NCI-H345 treated with DMSO at 0.1 percent for 48 hours (cell line): ENCODE results near the gene HTR3B.
"Not testable (repeated sequence)": the region's sequence is repeated elsewhere in the genome, so short reads cannot be mapped to it uniquely, and the experiment has no call there.

ENCODE experiments used
- DNase-seq: peaks from one replicate; lab custom pipeline; 2025; ENCODE audit not compliant: unreplicated experiment; lab: John Stamatoyannopoulos, UW

The HTR3B gene

GRCh38 chr11:113884361-113884836, 20.2 kb upstream of the HTR3B start:
- DNase-seq = no peak

GRCh38 chr11:113885897-113886296, 18.7 kb upstream of the HTR3B start:
- no peak for DNase-seq

GRCh38 chr11:113888848-113889247, 15.7 kb upstream of the HTR3B start:
- DNase-seq = no peak

DNA sequence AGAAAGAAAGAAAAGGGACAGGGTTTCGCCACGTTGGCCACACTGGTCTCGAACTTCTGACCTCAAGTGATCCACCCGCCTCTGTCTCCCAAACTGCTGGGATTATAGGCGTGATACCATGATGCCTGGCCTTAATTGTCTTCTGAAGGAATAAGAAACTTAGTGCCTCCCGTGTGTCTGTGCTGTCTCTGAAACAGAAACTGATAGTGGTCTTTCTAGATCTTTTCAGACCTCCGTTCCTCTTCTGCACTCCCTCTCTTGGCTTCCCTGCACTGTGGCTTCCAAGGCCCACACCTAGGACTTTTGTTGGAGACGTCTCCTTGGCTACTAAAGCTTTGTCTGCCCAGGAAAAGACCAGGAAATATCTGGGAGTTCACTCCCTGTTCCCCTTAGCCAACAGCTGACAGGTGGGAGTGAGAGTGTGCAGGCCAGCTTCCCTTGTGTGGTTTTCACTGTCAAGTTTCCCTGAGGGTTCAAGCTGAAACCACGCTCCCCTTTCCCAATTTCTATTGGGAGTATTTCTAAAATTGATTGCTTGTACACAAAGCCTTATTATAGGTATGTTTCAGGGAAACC, 10.1 kb upstream of the HTR3B start:
- no peak for DNase-seq

DNA sequence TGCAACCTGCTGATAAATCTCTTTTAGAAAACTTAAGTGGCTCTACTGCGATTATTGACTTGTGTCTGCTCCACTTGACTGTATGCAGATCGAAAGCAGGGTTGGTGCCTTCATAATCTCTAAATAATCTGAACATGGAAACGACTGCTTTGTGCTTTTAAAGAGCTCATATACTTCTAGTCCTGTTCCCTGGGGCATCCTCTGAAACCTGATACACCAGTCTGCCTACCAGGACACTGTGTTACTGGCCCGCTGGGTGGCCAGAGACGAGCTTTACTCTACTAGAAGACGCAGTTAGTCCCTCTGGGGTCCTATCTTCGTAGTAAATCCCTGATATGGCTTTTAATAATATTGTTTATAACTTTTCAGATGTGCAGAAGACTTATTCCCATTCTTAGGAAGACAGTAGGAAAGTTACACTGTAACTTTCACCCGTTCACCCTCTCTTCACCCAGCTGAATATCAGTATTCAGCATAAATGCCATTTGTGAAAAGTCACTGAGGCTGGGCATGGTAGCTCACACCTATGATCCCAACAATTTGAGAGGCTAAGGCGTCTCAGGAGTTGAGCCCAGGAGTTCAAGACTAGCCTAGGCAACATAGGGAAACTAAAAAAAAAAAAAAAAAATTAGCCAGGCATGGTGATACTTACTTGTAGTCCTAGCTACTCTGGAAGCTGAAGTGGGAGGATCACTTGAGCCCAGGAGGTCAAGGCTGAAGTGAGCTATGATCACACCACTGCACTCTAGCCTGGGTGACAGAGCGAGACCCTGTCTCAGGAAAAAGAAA, 9.0 kb upstream of the HTR3B start:
- DNase-seq = peak; percentile 59

DNA sequence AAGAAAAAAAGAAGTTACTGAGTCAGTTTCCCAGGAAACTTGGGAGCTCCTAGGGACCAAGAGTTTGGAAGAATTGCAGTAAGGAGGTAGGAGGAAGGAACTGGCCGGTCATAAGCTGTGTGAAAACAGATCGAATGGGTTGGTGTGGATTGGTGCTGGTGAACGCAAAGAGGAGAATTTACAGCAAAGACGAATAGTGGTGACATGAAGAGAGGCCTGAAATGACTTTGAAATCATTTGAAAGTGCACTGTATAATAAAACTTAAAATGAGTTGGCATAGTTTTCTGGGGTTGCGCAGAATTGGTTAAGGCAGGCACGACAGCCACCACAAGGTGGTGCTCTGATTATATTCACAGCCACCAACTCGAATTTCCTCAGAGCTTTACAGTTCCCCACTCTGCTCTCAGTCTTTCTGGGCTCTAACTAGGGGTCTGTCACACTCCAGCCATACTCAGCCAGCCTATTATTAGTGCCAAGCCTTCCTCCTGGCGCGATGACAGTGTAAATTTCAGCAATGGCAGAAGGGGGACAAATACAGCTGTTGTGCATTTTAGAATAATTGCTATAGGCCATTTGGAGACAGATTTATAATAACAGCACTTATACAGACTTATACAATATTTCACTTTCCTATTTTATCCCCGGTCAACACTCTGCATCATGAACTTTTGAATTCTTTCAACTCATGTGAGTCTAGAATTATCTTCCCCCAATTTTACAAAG, 8.3 kb upstream of the HTR3B start:
- DNase-seq = peak; percentile 35

DNA sequence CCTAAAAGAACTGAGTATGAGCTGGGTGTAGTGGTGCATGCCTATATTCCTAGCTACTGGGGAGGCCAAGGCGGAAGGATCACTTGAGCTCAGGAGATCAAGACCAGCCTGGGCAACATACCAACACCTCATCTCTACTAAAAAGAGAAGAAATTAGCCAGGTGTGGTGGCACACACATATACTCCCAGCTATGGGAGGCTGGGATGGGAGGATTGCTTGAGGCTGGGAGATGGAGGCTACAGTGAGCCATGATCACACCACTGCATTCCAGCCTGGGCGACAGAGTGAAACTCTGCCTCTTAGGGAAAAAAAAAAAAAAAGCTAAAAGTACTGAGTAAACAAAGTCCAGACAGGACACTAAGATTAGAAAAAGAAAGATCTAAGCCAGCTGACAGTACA, 3.5 kb upstream of the HTR3B start:
- no peak for DNase-seq

GRCh38 chr11:113906038-113906437, 1.4 kb downstream of the HTR3B start:
- no peak for DNase-seq

DNA sequence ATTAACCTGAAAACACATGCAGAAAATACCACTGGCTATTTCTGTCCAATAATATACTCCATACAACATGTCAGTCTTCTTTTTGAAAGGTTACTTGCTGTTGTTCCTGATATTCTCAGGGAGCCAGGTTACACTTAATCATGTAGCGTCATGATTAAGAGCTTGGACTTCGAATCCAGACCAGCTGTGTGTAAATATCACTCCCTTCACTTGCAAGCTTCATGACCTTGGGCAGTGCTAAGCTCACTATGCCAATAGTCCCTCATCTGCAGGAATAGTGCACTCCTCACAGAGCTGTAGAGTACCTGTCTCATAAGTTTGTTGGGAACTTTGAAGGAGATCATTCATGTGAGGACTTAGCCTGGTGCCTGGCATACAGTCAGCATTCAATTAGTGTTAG, 1.9 kb downstream of the HTR3B start:
- no peak for DNase-seq

GRCh38 chr11:113907152-113907551, 2.6 kb downstream of the HTR3B start:
- no peak for DNase-seq

GRCh38 chr11:113907681-113908080, 3.1 kb downstream of the HTR3B start:
- no peak for DNase-seq

- no peak for DNase-seq
Measured at GRCh38 chr11:113908098-113908497, 3.5 kb downstream of the HTR3B start.

- DNase-seq = not testable (repeated sequence)
Measured at GRCh38 chr11:113911491-113911890, 6.9 kb downstream of the HTR3B start.

GRCh38 chr11:113923572-113923971, 19.0 kb downstream of the HTR3B start:
- no peak for DNase-seq

DNA sequence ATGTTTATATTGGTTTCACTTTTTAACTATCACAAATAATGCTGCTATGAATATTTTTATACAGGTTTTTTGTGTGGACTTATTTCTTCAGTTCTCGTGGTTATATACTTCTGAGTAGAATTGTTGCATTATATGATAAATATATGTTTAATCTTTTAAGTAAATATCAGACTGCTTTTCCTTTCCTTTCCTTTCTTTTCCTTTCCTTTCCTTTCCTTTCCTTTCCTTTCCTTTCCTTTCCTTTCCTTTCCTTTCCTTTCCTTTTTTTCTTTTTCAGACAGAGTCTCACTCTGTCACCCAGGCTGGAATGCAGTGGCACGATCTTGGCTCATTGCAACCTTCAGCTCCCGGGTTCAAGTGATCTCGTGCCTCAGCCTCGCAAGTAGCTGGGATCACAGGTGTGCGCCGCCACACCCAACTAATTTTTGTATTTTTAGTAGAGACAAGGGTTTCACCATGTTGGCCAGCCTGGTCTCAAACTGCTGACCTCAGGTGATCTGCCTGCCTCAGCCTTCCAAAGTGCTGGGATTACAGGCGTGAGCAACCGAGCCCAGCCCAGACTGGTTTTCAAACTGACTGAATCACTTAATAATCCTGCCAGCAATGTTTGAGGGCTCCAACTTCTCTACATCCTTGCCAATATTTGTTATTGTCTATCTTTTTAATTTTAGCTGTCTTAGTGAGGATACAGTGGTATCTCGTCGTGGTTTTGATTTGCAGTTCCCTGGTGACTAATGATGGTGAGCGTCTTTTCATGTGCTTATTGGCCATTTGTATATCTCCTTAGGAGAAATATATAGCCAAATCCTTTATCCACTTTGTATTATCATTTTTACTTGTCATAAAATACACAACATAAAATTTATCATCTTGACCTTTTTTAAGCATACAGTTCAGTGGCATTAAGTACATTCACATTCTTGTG, 21.9 kb downstream of the HTR3B start:
- no peak for DNase-seq

- no peak for DNase-seq
Measured at GRCh38 chr11:113928311-113928710, 23.7 kb downstream of the HTR3B start.

GRCh38 chr11:113932788-113933187, 28.2 kb downstream of the HTR3B start:
- no peak for DNase-seq

DNA sequence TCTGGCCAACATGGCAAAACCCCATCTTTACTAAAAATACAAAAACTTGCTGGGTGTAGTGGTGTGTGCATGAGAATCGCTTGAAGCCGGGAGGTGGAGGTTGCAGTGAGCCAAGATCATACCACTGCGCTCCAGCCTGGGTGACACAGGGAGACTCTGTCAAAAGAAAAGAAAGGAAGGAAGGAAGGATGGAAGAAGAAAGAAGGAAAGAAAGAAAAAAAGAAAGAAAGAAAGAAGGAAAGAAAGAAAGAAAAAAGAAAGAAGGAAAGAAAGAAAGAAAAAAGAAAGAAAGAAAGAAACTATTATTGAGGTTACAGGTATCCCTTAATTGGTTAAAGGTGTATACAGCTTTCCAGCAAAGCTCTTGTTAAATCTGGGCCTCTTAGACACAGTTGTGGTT, 29.6 kb downstream of the HTR3B start:
- DNase-seq = not testable (repeated sequence)

DNA sequence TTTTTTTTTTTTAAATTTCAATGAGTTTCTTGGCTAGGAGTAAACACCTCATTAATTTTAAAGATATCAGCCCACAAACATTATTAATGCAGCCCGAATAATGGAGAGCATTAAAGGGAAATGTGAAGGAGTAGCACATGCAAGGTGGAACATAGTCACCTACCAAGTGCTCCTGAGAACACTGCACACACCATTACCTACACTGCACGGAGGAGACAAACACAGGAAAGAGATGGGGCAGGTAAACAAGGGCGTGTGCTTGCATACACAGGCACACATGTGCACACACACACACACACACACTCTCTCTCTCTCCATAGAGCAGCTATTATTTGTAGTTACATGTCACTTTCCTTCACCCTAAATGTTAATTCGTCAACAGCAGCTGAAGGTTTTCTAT, 30.2 kb downstream of the HTR3B start:
- DNase-seq = no peak

GRCh38 chr11:113935858-113936257, 31.3 kb downstream of the HTR3B start:
- no peak for DNase-seq

DNA sequence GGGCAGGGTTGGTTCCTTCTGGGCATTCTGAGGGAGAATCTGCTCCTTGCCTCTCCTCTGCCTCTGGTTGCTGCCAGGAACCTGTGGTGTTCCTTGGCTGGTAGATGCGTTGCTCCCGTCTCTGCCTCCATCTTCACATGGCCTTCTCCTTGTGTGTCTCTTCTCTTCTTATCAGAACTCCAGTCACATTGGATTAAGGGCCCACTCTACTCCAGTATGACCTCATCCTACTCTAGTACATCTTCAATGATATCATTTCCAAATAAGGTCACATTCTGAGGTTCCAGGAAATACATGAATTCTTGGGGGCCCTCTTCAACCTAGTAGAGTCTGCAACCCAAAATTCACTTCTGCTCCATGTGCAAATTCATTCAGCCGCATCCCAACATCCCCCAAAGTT, 33.3 kb downstream of the HTR3B start:
- DNase-seq = no peak
